Activated B cell treated with CpG ODN at 0.5 μM for 24 hours (primary cell): Measurements from ENCODE around the gene TWIST2. TPM values are rescaled to one million over a fixed set of nuclear protein-coding genes. Genes with fewer than 3 reads are reported as not detected.

Experiments used
- ATAC-seq: fragments of 200-7000 bp; cut with Tn5 transposase; one replicate; pipeline ENCODE4 v1.10.0; 2021; ENCODE audit warnings: low read depth, mild to moderate bottlenecking, moderate library complexity
- CTCF ChIA-PET: fragments of 350-600 bp; sonication (Branson Sonifier 250); formaldehyde crosslinking; loops from one replicate; lab custom pipeline; 2021; ENCODE audit warnings: antibody characterized with exemption; lab: Charles Lee
- POLR2A ChIA-PET: fragments of 350-600 bp; sonication (Branson Sonifier 250); formaldehyde crosslinking; loops from one replicate; lab custom pipeline; 2021; ENCODE audit warnings: antibody characterized with exemption; lab: Charles Lee
- DNase-seq: peaks from one replicate; pipeline ENCODE4 v3.0.0; 2022
- H3K27ac Mint-ChIP-seq: one replicate; pipeline ENCODE4 v1.8.0; 2020; ENCODE audit warnings: mixed read lengths
- H3K27me3 Mint-ChIP-seq: one replicate; pipeline ENCODE4 v1.8.0; 2021; ENCODE audit warnings: mixed read lengths
- H3K36me3 Mint-ChIP-seq: one replicate; pipeline ENCODE4 v1.8.0; 2021; ENCODE audit warnings: low read depth, mixed read lengths
- H3K4me1 Mint-ChIP-seq: one replicate; pipeline ENCODE4 v1.8.0; 2021; ENCODE audit warnings: mixed read lengths
- H3K4me3 Mint-ChIP-seq: one replicate; pipeline ENCODE4 v1.8.0; 2020; ENCODE audit warnings: mild to moderate bottlenecking, mixed read lengths
- H3K9me3 Mint-ChIP-seq: one replicate; pipeline ENCODE4 v1.8.0; 2020; ENCODE audit warnings: mixed read lengths
- intact Hi-C: fragments of 100-400 bp; cut with micrococcal nuclease; formaldehyde crosslinking; loops from one replicate; pipeline ENCODE4 v1.15.1; 2024
- total RNA-seq: library from RNA; stranded (reverse); gene quantifications from 2 replicates; pipeline ENCODE4 v1.2.3, GENCODE V29; 2022
- TF ChIP-seq, protein P1 (sequence below): fragments of 200-600 bp; IDR thresholded peaks from one replicate; pipeline ENCODE4 v1.8.0; 2022; ENCODE audit warnings: antibody characterized with exemption, mild to moderate bottlenecking

TWIST2 gene
- total RNA-seq, 1 donor from 2014 or later = not detected

DNA sequence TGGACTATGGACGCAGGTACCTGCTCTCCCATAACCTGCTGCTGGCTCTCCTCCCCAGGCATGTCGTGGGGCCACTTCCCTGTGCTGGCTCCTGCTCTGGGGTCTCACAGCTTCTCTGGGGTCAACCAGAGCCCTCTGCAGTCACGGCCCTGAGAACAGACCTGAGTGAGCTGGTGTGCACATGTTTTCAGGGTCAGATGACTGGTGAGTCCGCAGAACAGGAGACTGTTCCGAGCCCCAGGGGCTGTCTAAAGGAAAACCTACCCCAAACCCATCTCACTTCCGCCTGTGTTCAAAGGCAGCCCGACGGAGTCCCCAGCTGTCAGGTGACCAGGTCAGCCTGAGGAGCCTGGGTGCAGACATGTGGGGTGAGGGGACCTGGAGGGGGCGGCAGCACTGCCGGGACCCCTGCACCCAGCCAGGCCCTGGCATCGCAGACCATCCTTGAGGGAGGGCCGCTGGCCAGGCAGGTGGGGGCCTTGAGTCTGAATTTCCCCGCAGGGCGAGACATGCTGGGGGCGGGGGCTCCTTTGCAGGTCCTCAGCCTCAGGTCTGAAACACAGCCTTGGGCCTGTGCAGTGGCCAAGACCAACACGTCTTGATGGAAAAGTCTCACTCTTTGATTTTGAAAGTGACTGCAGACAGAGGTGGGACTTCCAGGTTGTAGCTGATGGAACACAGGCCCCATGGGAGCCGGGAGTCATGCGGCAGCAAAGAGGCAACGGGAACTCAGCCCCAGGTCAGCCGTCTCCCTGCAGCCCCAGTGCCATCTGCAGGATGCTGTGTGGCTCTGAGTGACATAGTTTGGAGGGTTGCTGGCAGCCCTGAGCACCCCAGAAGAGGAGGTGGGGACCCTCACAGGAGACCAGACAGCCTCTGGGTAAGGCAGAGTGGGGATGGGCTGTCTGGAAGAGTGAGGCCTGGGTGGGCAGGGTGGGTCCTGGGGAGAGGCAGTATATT lies 65.3 kb downstream of the TWIST2 start:
- TF ChIP-seq, protein P1, sequence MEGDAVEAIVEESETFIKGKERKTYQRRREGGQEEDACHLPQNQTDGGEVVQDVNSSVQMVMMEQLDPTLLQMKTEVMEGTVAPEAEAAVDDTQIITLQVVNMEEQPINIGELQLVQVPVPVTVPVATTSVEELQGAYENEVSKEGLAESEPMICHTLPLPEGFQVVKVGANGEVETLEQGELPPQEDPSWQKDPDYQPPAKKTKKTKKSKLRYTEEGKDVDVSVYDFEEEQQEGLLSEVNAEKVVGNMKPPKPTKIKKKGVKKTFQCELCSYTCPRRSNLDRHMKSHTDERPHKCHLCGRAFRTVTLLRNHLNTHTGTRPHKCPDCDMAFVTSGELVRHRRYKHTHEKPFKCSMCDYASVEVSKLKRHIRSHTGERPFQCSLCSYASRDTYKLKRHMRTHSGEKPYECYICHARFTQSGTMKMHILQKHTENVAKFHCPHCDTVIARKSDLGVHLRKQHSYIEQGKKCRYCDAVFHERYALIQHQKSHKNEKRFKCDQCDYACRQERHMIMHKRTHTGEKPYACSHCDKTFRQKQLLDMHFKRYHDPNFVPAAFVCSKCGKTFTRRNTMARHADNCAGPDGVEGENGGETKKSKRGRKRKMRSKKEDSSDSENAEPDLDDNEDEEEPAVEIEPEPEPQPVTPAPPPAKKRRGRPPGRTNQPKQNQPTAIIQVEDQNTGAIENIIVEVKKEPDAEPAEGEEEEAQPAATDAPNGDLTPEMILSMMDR = no peak
- Mint-ChIP-seq H3K9me3 (no peaks in the 10 kb centered on the region), H3K4me3 (no peak overlapping the region), H3K36me3 (no peaks in the 10 kb centered on the region), H3K27ac (no peak overlapping the region), H3K4me1 (no peaks in the 10 kb centered on the region), H3K27me3 (peaks cover 2% of the 10 kb centered on the region)
- intact Hi-C loops = no loop called here
- POLR2A ChIA-PET = no interaction called here
- CTCF ChIA-PET = no interaction called here
- DNase-seq (no peak), ATAC-seq (no peak)

DNA sequence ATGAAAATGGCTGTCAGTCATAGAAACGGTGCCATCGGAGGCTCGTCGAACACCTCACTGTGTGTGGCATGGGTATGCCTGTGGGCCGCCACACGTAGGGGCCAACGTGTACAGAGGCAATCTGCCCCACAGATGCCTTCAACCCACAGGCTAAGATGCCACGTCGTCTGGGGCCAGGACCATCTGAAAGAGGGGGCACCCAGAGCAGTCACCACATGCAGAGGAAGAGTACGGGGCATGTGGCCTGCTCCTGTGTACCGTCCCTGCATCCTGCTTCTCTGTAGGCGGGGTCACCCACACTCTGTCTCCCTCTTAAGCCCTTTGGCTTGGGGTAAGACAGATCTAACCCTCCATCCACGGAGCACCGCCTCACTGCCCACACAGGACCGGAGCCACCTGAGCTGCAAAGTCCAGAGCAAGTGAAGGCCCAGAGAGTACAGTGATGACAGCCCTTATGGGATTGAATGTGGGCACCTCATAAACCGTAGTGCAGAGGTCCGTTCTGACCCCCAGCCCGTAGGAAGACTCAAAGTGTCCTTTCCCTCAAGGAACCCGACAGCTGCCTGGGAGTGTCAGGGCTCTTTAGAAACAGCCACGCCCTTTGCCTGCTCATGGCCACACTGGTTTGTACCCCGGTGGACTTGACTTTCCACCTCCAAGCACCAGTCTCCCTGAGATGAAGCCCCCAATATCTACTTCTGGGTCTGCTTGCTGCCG lies 66.2 kb downstream of the TWIST2 start:
- peaks cover 2% of the 10 kb centered on the region for H3K27me3 Mint-ChIP-seq
- no peak overlapping the region for H3K27ac Mint-ChIP-seq
- DNase-seq (no peak), ATAC-seq (no peak)
- H3K4me3 Mint-ChIP-seq = no peak overlapping the region
- H3K9me3 Mint-ChIP-seq = no peaks in the 10 kb centered on the region
- CTCF ChIA-PET = no interaction called here
- no peaks in the 10 kb centered on the region for H3K4me1 Mint-ChIP-seq
- intact Hi-C loops = no loop called here
- TF ChIP-seq, protein P1 = no peak
- no peaks in the 10 kb centered on the region for H3K36me3 Mint-ChIP-seq
- POLR2A ChIA-PET = no interaction called here

DNA sequence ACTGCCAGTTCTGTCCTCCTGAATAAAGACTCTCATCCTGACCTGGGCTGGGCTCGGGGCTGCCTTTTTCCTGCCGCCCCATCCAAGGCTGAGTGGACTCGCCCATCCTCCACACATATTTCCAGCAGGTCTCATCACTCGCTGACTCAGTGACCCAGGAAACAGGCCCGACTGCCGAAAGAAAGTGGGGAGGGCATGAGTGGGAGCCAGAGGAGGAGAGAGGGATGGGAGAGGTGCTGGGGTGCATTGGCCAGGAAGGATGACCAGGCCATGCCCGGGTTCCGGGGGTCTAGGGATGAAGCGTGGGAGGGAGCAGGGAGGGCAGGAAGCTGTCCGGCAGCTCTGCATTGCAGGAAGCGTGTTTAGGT lies 66.7 kb downstream of the TWIST2 start:
- DNase-seq = no peak
- no peaks in the 10 kb centered on the region for H3K36me3 Mint-ChIP-seq
- TF ChIP-seq, protein P1 = no peak
- ChIA-PET CTCF (no interaction called here), POLR2A (no interaction called here)
- intact Hi-C loops = no loop called here
- H3K27ac Mint-ChIP-seq = no peak overlapping the region
- no peaks in the 10 kb centered on the region for H3K9me3 Mint-ChIP-seq
- H3K4me3 Mint-ChIP-seq = no peak overlapping the region
- no peak for ATAC-seq
- no peaks in the 10 kb centered on the region for H3K4me1 Mint-ChIP-seq
- H3K27me3 Mint-ChIP-seq = peaks cover 2% of the 10 kb centered on the region

DNA sequence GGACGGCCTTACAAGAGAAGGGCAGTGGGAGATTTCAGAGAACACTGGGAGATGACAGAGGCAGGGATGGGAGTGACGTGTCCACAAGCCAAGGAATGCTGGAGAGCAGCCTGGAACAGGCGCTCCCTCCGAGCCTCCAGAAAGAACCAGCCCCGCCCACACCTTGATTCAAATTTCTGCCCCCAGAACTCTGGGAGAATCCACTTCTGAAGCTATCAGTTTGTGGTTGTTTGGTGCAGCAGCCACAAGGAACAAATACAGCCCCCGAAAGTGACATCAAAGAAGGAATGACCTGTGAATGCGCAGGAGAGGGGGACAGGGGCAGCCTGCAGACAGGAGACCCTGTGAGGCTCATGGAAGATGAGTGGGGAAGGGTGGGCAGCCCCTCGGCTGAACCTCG lies 67.3 kb downstream of the TWIST2 start:
- no peak for ATAC-seq
- intact Hi-C loops = no loop called here

DNA sequence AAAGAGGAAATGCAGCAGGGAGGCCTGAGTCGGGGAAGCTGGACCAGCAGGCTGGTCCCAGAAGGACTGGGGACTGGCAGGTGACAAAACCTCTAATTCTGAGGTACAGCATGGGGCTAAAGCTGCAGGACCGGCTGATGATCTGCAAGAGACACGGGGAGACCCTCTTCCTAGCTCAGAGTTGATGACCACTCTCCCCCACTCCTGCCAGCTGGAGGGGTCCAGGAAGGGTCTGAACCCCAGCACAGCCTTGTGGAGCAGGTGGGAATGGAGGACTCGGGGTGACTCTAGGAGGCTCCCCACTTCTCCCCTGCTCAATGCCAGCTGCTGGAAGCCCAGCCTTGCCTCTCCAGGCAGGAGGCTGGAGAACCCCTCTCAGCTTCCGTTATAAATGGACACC lies 67.7 kb downstream of the TWIST2 start:
- H3K9me3 Mint-ChIP-seq = no peaks in the 10 kb centered on the region
- ATAC-seq = no peak
- H3K4me1 Mint-ChIP-seq = no peaks in the 10 kb centered on the region
- H3K36me3 Mint-ChIP-seq = no peaks in the 10 kb centered on the region
- CTCF ChIA-PET = no interaction called here
- no peak for DNase-seq
- H3K27me3 Mint-ChIP-seq = peaks cover 2% of the 10 kb centered on the region
- TF ChIP-seq, protein P1 = no peak
- POLR2A ChIA-PET = no interaction called here
- no peak overlapping the region for H3K4me3 Mint-ChIP-seq
- intact Hi-C loops = no loop called here
- no peak overlapping the region for H3K27ac Mint-ChIP-seq

More for the DNA sequence above, 67.3 kb downstream of the TWIST2 start:
- Mint-ChIP-seq H3K4me1 (no peaks in the 10 kb centered on the region), H3K27ac (no peak overlapping the region), H3K9me3 (no peaks in the 10 kb centered on the region), H3K27me3 (peaks cover 2% of the 10 kb centered on the region), H3K36me3 (no peaks in the 10 kb centered on the region), H3K4me3 (no peak overlapping the region)
- no peak for DNase-seq
- ChIA-PET POLR2A (no interaction called here), CTCF (no interaction called here)
- TF ChIP-seq, protein P1 = no peak
